Neural cell (in vitro differentiated cells): Measurements from ENCODE around the gene TXNRD1.

ENCODE experiments used
- EZH2 ChIP-seq: fragments of 200-600, 300-800 bp; shearing (Covaris generic), sonication (generic); IDR thresholded peaks from 2 replicates; pipeline ENCODE4 v1.6.1; 2014; ENCODE audit warnings: antibody characterized with exemption, low read length, borderline replicate concordance, mild to moderate bottlenecking; ENCODE audit not compliant: insufficient read depth, poor library complexity, severe bottlenecking
- MXI1 ChIP-seq: fragments of 450-650 bp; conservative IDR thresholded peaks from 2 replicates; pipeline ENCODE4 v1.6.1; 2014; ENCODE audit warnings: antibody characterized with exemption, mild to moderate bottlenecking; ENCODE audit not compliant: poor library complexity, severe bottlenecking
- POLR2AphosphoS5 ChIP-seq: IDR thresholded peaks from 2 replicates; pipeline ENCODE4 v1.6.1; 2012
- RAD21 ChIP-seq: fragments of 450-650 bp; conservative IDR thresholded peaks from 2 replicates; pipeline ENCODE4 v1.6.1; 2014; ENCODE audit warnings: antibody characterized with exemption, mild to moderate bottlenecking, moderate library complexity
- SMC3 ChIP-seq: fragments of 450-650 bp; conservative IDR thresholded peaks from 2 replicates; pipeline ENCODE4 v1.6.1; 2014; ENCODE audit warnings: antibody characterized with exemption, mild to moderate bottlenecking, moderate library complexity; ENCODE audit not compliant: poor library complexity
- TAF1 ChIP-seq: IDR thresholded peaks from 2 replicates; pipeline ENCODE4 v1.6.1; 2012; ENCODE audit warnings: low read depth
- TF ChIP-seq, protein P1 (sequence below): fragments of 450-650 bp; IDR thresholded peaks from 2 replicates; pipeline ENCODE4 v1.5.1; 2014; ENCODE audit warnings: antibody characterized with exemption, mild to moderate bottlenecking, moderate library complexity; ENCODE audit not compliant: poor library complexity, severe bottlenecking
- TF ChIP-seq, protein P2 (sequence below): IDR thresholded peaks from 2 replicates; pipeline ENCODE4 v1.6.1; 2012; ENCODE audit warnings: borderline replicate concordance

DNA sequence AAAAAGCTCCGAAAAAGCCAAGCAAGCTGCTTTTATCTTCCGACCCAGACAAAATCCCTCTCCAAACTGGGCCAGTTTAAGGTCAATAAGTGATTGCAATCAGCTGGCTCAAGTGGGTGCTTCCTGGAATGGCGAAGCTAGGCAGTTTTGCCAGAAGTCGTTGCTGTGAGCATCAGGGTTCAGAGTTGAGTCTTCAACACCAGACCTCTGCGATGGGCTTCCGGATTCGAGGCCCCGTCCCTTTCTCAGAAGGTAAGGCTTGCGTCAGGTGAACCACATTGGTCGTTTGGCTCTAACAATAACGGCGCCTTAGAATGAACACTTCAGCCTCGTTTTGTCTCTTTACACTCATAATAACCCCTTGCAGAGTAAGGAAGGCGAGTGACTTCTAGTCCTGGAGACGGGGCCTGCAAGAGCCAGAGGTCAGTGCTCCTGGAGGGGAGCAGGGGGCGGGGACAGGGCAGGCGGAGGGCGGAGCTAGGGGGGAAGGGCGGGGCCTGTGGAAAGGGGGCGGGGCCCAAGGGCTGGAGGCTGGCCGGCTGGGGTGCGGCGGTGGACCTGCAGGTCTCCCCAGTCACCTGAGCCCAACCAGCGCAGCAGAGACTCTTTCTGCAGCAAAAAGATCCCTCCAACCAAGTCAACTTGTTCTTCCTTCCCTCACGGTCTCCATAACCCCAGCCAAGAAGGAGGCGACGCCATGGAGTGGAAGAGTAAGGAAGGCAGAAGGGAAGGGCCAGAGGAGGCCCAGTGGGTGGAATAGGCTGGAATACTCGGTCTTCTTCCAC lies 43.6 kb upstream of the TXNRD1 start:
- TF ChIP-seq, protein P1, sequence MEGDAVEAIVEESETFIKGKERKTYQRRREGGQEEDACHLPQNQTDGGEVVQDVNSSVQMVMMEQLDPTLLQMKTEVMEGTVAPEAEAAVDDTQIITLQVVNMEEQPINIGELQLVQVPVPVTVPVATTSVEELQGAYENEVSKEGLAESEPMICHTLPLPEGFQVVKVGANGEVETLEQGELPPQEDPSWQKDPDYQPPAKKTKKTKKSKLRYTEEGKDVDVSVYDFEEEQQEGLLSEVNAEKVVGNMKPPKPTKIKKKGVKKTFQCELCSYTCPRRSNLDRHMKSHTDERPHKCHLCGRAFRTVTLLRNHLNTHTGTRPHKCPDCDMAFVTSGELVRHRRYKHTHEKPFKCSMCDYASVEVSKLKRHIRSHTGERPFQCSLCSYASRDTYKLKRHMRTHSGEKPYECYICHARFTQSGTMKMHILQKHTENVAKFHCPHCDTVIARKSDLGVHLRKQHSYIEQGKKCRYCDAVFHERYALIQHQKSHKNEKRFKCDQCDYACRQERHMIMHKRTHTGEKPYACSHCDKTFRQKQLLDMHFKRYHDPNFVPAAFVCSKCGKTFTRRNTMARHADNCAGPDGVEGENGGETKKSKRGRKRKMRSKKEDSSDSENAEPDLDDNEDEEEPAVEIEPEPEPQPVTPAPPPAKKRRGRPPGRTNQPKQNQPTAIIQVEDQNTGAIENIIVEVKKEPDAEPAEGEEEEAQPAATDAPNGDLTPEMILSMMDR = no peak
- TF ChIP-seq POLR2AphosphoS5 (no peak), RAD21 (no peak), EZH2 (no peak), TAF1 (no peak), SMC3 (no peak), MXI1 (no peak)
- TF ChIP-seq, protein P2, sequence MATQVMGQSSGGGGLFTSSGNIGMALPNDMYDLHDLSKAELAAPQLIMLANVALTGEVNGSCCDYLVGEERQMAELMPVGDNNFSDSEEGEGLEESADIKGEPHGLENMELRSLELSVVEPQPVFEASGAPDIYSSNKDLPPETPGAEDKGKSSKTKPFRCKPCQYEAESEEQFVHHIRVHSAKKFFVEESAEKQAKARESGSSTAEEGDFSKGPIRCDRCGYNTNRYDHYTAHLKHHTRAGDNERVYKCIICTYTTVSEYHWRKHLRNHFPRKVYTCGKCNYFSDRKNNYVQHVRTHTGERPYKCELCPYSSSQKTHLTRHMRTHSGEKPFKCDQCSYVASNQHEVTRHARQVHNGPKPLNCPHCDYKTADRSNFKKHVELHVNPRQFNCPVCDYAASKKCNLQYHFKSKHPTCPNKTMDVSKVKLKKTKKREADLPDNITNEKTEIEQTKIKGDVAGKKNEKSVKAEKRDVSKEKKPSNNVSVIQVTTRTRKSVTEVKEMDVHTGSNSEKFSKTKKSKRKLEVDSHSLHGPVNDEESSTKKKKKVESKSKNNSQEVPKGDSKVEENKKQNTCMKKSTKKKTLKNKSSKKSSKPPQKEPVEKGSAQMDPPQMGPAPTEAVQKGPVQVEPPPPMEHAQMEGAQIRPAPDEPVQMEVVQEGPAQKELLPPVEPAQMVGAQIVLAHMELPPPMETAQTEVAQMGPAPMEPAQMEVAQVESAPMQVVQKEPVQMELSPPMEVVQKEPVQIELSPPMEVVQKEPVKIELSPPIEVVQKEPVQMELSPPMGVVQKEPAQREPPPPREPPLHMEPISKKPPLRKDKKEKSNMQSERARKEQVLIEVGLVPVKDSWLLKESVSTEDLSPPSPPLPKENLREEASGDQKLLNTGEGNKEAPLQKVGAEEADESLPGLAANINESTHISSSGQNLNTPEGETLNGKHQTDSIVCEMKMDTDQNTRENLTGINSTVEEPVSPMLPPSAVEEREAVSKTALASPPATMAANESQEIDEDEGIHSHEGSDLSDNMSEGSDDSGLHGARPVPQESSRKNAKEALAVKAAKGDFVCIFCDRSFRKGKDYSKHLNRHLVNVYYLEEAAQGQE = no peak
